Measurements from ENCODE around the gene SOX18.

DNA sequence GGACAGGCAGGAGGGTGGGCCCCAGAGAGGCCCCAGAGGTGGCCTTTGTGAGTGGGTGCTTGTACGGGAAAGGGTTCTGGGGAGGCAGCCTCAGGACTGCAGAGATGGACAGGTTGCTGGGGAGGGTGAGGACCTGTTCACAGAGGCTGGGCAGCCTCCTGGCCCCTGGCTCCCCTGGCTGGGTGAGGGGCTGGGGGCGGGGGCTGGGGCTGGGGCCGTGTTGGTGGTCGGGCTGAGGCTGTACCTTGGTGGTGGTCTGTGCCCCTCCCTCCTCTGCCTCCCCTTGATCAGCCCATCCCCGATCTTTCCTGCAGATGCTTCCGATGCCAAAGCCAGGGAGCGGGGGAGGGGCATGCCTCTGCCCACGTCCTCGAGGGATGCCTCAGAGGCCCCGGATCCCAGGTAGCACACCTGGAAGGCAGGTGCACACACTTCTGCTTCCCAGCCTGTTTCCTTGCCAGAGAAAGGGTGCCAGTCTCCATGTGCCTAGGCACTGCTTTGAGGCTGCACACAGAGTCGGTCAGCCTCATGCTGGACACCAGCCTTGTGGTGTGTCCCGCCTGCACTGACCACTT is 18.4 kb upstream of the SOX18 start:
- TF ChIP-seq, protein P1, sequence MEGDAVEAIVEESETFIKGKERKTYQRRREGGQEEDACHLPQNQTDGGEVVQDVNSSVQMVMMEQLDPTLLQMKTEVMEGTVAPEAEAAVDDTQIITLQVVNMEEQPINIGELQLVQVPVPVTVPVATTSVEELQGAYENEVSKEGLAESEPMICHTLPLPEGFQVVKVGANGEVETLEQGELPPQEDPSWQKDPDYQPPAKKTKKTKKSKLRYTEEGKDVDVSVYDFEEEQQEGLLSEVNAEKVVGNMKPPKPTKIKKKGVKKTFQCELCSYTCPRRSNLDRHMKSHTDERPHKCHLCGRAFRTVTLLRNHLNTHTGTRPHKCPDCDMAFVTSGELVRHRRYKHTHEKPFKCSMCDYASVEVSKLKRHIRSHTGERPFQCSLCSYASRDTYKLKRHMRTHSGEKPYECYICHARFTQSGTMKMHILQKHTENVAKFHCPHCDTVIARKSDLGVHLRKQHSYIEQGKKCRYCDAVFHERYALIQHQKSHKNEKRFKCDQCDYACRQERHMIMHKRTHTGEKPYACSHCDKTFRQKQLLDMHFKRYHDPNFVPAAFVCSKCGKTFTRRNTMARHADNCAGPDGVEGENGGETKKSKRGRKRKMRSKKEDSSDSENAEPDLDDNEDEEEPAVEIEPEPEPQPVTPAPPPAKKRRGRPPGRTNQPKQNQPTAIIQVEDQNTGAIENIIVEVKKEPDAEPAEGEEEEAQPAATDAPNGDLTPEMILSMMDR (IDR thresholded peaks at IDR 0.05): no peak
- TF ChIP-seq POLR2A (IDR thresholded peaks at IDR 0.05): no peak

Data from lower leg skin (tissue), 3 donors.